ENCODE results near the gene SLC12A7.
"Not testable (repeated sequence)": the region's sequence is repeated elsewhere in the genome, so short reads cannot be mapped to it uniquely, and the experiment has no call there.

The SLC12A7 gene

GRCh38 chr5:1087428-1087827 is 24.4 kb downstream of the SLC12A7 start:
- Histone ChIP-seq H3K36me3 (ENCODE audit: control insufficient read depth, insufficient read depth, low read length, severe bottlenecking) (peaks cover 40% of the 10 kb centered on the region), H3K27me3 (replicated peaks; ENCODE audit: control insufficient read depth, insufficient read depth, low read length) (no peaks in the 10 kb centered on the region), H3K4me1 (ENCODE audit: control insufficient read depth, insufficient read depth, low read length) (peaks cover 6% of the 10 kb centered on the region), H3K9me3 (ENCODE audit: control insufficient read depth, low read length) (no peaks in the 10 kb centered on the region), H3K9ac (ENCODE audit: low read length) (no peak overlapping the region), H3K4me3 (ENCODE audit: low read length) (no peak overlapping the region)
- DNase-seq (ENCODE audit: low read depth) = no peak

DNA sequence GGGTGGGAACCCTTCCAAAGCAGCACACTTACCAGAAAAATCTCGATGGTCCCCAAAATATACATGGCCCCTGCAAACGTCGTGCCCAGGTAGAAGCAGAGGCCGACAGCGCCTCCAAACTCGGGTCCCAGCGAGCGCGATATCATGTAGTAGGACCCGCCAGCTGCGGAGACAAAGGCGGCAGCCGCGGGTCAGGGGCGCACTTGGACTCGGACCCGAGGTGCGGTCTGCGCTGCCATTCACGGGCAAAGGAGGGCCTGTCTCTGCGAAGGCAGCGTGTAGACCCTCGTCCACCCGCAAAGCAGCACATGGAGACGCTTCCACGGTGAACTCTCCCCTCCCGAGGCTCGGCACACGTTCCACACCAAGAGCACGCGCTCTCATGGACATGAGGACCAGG is 25.0 kb downstream of the SLC12A7 start:
- peaks cover 40% of the 10 kb centered on the region for H3K36me3 ChIP-seq (ENCODE audit: control insufficient read depth, insufficient read depth, low read length, severe bottlenecking)
- H3K9ac ChIP-seq (ENCODE audit: low read length) = no peak overlapping the region
- no peaks in the 10 kb centered on the region for H3K9me3 ChIP-seq (ENCODE audit: control insufficient read depth, low read length)
- no peak overlapping the region for H3K4me3 ChIP-seq (ENCODE audit: low read length)
- H3K4me1 ChIP-seq (ENCODE audit: control insufficient read depth, insufficient read depth, low read length) = peaks cover 6% of the 10 kb centered on the region
- H3K27me3 ChIP-seq (replicated peaks; ENCODE audit: control insufficient read depth, insufficient read depth, low read length) = no peaks in the 10 kb centered on the region
- no peak for DNase-seq (ENCODE audit: low read depth)

DNA sequence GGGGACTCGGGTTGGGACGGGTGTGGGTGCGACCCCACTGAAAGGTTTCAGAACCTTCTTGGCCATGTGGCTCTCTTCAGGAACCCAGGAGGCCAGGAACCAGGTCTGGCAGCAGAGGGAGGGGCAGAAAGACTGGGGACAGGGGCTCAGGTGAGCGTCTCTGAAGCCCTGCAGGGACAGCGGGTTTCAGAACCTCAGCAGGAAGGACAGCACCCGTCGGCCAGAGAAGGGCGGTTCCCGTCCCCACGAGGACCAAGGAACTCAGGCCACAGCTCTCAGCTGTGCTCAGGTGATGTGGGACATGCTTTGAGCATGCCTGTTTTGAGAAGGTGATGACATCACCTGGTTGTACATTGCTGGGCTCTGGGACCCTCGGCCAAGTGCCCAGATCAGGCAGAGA is 25.7 kb downstream of the SLC12A7 start:
- H3K9me3 ChIP-seq (ENCODE audit: control insufficient read depth, low read length) = no peaks in the 10 kb centered on the region
- DNase-seq (ENCODE audit: low read depth) = no peak
- peaks cover 6% of the 10 kb centered on the region for H3K4me1 ChIP-seq (ENCODE audit: control insufficient read depth, insufficient read depth, low read length)
- H3K27me3 ChIP-seq (replicated peaks; ENCODE audit: control insufficient read depth, insufficient read depth, low read length) = no peaks in the 10 kb centered on the region
- H3K36me3 ChIP-seq (ENCODE audit: control insufficient read depth, insufficient read depth, low read length, severe bottlenecking) = peaks cover 41% of the 10 kb centered on the region
- H3K4me3 ChIP-seq (ENCODE audit: low read length) = no peak overlapping the region
- no peak overlapping the region for H3K9ac ChIP-seq (ENCODE audit: low read length)

DNA sequence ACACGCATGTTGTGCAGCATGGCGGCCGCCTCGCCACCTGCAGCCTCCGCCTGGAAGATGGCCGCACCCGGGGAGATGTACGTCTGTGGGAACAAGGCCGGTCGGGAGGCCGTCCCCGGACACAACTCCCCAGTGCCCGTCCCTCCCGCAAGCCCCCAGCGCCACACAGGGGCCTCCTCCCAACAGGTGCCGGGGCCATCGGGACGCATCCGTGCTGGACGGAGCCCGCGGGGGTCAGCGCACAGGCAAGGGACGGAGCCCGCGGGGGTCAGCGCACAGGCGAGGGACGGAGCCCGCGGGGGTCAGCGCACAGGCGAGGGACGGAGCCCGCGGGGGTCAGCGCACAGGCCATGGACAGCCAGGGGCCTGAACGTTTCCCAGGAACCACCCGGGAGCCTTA is 26.5 kb downstream of the SLC12A7 start:
- no peaks in the 10 kb centered on the region for H3K9me3 ChIP-seq (ENCODE audit: control insufficient read depth, low read length)
- peaks cover 2% of the 10 kb centered on the region for H3K4me1 ChIP-seq (ENCODE audit: control insufficient read depth, insufficient read depth, low read length)
- no peak for DNase-seq (ENCODE audit: low read depth)
- H3K36me3 ChIP-seq (ENCODE audit: control insufficient read depth, insufficient read depth, low read length, severe bottlenecking) = peaks cover 40% of the 10 kb centered on the region
- H3K4me3 ChIP-seq (ENCODE audit: low read length) = no peak overlapping the region
- H3K9ac ChIP-seq (ENCODE audit: low read length) = no peak overlapping the region
- H3K27me3 ChIP-seq (replicated peaks; ENCODE audit: control insufficient read depth, insufficient read depth, low read length) = no peaks in the 10 kb centered on the region

DNA sequence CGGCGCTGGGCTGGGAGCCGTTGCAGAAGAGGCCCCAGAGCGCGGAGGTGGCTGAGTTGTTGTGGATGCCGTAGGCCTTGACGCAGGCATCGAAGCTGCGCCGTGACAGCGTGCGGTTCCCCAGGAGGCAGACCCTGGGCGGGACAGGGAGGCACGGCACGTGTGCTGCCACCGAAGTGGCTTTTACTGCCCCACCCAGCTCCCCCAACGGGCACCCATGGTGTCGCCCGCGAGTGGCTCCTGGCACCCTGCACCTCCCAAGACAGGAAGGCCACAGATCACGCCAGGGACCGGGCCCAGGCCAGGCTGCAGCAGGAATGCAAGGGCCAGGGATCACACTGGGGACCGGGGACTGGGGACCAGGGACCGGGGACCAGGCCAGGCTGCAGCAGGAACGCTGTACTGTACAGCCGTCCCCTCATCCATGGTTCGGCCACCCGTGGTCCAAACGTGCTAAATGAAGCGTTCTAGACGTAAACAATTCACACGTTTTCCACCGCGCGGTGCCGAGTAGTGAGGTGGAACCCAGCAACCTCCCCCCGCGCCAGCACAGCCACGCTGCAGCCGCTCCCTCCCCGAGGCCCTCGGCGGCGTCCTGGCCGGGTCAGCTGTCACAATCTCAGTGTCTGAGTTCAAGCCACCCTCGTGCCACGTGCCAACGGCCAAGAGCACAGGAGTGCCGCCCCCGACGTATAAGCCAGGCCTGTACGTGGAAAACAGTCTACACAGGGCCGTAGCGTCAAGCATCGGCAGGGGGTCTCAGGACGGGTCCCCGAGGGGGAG is 27.8 kb downstream of the SLC12A7 start:
- no peaks in the 10 kb centered on the region for H3K4me1 ChIP-seq (ENCODE audit: control insufficient read depth, insufficient read depth, low read length)
- no peak overlapping the region for H3K9ac ChIP-seq (ENCODE audit: low read length)
- no peaks in the 10 kb centered on the region for H3K27me3 ChIP-seq (replicated peaks; ENCODE audit: control insufficient read depth, insufficient read depth, low read length)
- no peak for DNase-seq (ENCODE audit: low read depth)
- H3K9me3 ChIP-seq (ENCODE audit: control insufficient read depth, low read length) = no peaks in the 10 kb centered on the region
- peaks cover 44% of the 10 kb centered on the region for H3K36me3 ChIP-seq (ENCODE audit: control insufficient read depth, insufficient read depth, low read length, severe bottlenecking)
- H3K4me3 ChIP-seq (ENCODE audit: low read length) = no peak overlapping the region

DNA sequence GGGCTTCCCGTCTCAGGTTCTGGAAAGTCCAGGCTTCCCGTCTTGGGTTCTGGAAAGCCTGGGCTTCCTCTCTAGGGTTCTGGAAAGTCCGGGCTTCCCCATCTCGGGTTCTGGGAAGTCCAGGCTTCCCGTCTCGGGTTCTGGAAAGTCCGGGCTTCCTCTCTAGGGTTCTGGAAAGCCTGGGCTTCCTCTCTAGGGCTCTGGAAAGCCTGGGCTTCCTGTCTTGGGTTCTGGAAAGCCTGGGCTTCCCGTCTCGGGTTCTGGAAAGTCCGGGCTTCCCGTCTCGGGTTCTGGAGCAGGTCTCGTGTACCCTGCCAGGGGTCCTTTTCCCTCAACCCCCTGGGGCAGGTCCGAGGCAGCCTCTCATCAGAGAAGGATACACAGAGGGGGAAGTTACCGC is 28.8 kb downstream of the SLC12A7 start:
- peaks cover 39% of the 10 kb centered on the region for H3K36me3 ChIP-seq (ENCODE audit: control insufficient read depth, insufficient read depth, low read length, severe bottlenecking)
- not testable (repeated sequence) for DNase-seq (ENCODE audit: low read depth); H3K9me3 ChIP-seq (ENCODE audit: control insufficient read depth, low read length); H3K4me1 ChIP-seq (ENCODE audit: control insufficient read depth, insufficient read depth, low read length); H3K27me3 ChIP-seq (replicated peaks; ENCODE audit: control insufficient read depth, insufficient read depth, low read length); H3K4me3 ChIP-seq (ENCODE audit: low read length); H3K9ac ChIP-seq (ENCODE audit: low read length)

DNA sequence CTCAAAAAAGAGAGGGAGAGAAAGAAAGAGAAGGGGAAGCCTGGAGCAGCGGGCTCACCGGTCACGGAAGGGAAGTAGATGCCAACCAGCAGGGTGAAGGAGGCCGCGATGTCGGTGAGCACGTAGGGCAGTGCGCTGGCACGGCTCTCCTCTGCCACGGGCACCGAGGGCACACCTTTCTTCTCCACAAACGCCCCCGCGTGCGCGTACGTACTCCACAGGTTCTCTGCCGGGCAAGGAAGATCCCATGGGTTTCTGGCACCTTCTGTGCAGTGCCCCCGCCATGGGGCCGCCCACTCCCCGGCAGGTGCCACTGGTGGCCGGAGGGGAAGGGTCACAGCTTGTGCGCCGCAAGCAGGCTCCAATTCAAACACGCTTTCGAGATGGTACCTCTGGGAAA is 30.3 kb downstream of the SLC12A7 start:
- H3K36me3 ChIP-seq (ENCODE audit: control insufficient read depth, insufficient read depth, low read length, severe bottlenecking) = peaks cover 33% of the 10 kb centered on the region

GRCh38 chr5:1080432-1080831 is 31.4 kb downstream of the SLC12A7 start:
- Histone ChIP-seq H3K4me3 (ENCODE audit: low read length) (no peak overlapping the region), H3K27me3 (replicated peaks; ENCODE audit: control insufficient read depth, insufficient read depth, low read length) (no peaks in the 10 kb centered on the region), H3K4me1 (ENCODE audit: control insufficient read depth, insufficient read depth, low read length) (no peaks in the 10 kb centered on the region), H3K9me3 (ENCODE audit: control insufficient read depth, low read length) (no peaks in the 10 kb centered on the region), H3K36me3 (ENCODE audit: control insufficient read depth, insufficient read depth, low read length, severe bottlenecking) (peaks cover 27% of the 10 kb centered on the region), H3K9ac (ENCODE audit: low read length) (no peak overlapping the region)
- no peak for DNase-seq (ENCODE audit: low read depth)

More for the DNA sequence above, 30.3 kb downstream of the SLC12A7 start:
- H3K9me3 ChIP-seq (ENCODE audit: control insufficient read depth, low read length) = no peaks in the 10 kb centered on the region
- no peaks in the 10 kb centered on the region for H3K27me3 ChIP-seq (replicated peaks; ENCODE audit: control insufficient read depth, insufficient read depth, low read length)
- no peaks in the 10 kb centered on the region for H3K4me1 ChIP-seq (ENCODE audit: control insufficient read depth, insufficient read depth, low read length)
- no peak overlapping the region for H3K9ac ChIP-seq (ENCODE audit: low read length)
- no peak for DNase-seq (ENCODE audit: low read depth)
- H3K4me3 ChIP-seq (ENCODE audit: low read length) = no peak overlapping the region

DNA sequence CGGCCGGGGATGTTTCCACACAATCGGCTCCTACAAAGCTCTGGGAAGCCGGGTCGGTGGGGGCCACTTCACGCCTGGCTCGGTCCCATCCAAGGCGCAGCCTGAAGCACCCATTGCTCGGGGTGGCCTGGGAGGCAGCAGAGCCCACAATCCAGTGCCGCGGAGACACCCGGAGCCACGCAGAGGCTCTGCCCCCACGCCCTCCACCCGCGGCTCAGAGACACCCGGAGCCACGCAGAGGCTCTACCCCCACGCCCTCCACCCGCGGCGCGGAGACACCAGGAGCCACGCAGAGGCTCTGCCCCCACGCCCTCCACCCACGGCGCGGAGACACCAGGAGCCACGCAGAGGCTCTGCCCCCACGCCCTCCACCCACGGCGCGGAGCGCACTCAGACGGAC is 31.9 kb downstream of the SLC12A7 start:
- Histone ChIP-seq H3K4me3 (ENCODE audit: low read length) (no peak overlapping the region), H3K9ac (ENCODE audit: low read length) (no peak overlapping the region)

GRCh38 chr5:1079486-1079885 is 32.4 kb downstream of the SLC12A7 start:
- Histone ChIP-seq H3K27me3 (replicated peaks; ENCODE audit: control insufficient read depth, insufficient read depth, low read length) (no peaks in the 10 kb centered on the region), H3K9me3 (ENCODE audit: control insufficient read depth, low read length) (no peaks in the 10 kb centered on the region), H3K36me3 (ENCODE audit: control insufficient read depth, insufficient read depth, low read length, severe bottlenecking) (peaks cover 27% of the 10 kb centered on the region), H3K9ac (ENCODE audit: low read length) (no peak overlapping the region), H3K4me1 (ENCODE audit: control insufficient read depth, insufficient read depth, low read length) (no peaks in the 10 kb centered on the region), H3K4me3 (ENCODE audit: low read length) (no peak overlapping the region)
- no peak for DNase-seq (ENCODE audit: low read depth)

More for the DNA sequence above, 31.9 kb downstream of the SLC12A7 start:
- H3K9me3 ChIP-seq (ENCODE audit: control insufficient read depth, low read length) = no peaks in the 10 kb centered on the region
- no peaks in the 10 kb centered on the region for H3K4me1 ChIP-seq (ENCODE audit: control insufficient read depth, insufficient read depth, low read length)
- DNase-seq (ENCODE audit: low read depth) = no peak
- no peaks in the 10 kb centered on the region for H3K27me3 ChIP-seq (replicated peaks; ENCODE audit: control insufficient read depth, insufficient read depth, low read length)
- peaks cover 27% of the 10 kb centered on the region for H3K36me3 ChIP-seq (ENCODE audit: control insufficient read depth, insufficient read depth, low read length, severe bottlenecking)

DNA sequence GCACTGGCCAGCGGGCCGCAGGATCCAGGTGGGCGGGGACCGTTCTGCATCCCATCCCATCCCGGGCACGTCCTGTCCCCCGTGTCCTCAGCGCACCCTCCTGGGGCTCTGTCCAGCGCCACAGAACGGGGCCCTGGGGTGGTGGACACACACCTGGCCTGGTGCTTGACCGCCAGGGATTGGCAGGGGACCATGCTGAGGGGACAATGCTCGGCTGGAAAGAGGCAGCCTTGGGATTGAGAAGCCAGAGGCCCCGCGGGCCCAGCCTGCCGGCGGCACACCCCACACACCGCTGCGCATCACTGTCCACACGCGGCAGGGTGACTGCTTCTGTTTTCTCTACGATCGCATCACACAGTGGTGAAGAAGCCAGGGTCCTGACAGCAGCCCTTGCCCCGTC is 33.0 kb downstream of the SLC12A7 start:
- DNase-seq (ENCODE audit: low read depth) = no peak
- H3K9ac ChIP-seq (ENCODE audit: low read length) = no peak overlapping the region
- no peaks in the 10 kb centered on the region for H3K27me3 ChIP-seq (replicated peaks; ENCODE audit: control insufficient read depth, insufficient read depth, low read length)
- no peaks in the 10 kb centered on the region for H3K4me1 ChIP-seq (ENCODE audit: control insufficient read depth, insufficient read depth, low read length)
- peaks cover 23% of the 10 kb centered on the region for H3K36me3 ChIP-seq (ENCODE audit: control insufficient read depth, insufficient read depth, low read length, severe bottlenecking)
- H3K9me3 ChIP-seq (ENCODE audit: control insufficient read depth, low read length) = no peaks in the 10 kb centered on the region
- H3K4me3 ChIP-seq (ENCODE audit: low read length) = no peak overlapping the region

DNA sequence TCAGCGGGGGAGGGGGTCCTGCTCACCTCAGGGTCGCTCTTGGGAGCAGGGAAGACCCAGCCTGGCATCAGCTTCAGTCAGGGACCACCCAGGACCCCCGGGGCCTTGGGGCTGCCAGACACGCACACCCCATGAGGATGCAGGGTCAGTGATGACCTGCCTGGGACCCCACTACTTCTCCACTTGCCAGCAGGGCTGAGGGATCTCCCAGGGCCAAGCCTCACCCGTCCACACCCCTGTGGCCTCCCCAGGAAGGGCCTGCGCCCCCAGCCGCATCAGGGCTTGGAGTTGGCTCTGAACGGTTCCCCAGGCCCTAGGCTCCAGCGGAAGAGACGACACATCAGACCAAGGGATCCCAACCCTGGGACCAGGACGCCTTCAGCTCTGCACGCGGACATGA is 33.7 kb downstream of the SLC12A7 start:
- Histone ChIP-seq H3K4me3 (ENCODE audit: low read length) (no peak overlapping the region), H3K9ac (ENCODE audit: low read length) (no peak overlapping the region), H3K27me3 (replicated peaks; ENCODE audit: control insufficient read depth, insufficient read depth, low read length) (no peaks in the 10 kb centered on the region), H3K9me3 (ENCODE audit: control insufficient read depth, low read length) (no peaks in the 10 kb centered on the region), H3K4me1 (ENCODE audit: control insufficient read depth, insufficient read depth, low read length) (no peaks in the 10 kb centered on the region), H3K36me3 (ENCODE audit: control insufficient read depth, insufficient read depth, low read length, severe bottlenecking) (peaks cover 23% of the 10 kb centered on the region)
- no peak for DNase-seq (ENCODE audit: low read depth)

Measured in adipocyte (in vitro differentiated cells).